ENCODE measurements around the gene LMX1A.

GRCh38 chr1:165276314-165276713 lies 80.2 kb downstream of the LMX1A start:
- TF ChIP-seq, protein P1, sequence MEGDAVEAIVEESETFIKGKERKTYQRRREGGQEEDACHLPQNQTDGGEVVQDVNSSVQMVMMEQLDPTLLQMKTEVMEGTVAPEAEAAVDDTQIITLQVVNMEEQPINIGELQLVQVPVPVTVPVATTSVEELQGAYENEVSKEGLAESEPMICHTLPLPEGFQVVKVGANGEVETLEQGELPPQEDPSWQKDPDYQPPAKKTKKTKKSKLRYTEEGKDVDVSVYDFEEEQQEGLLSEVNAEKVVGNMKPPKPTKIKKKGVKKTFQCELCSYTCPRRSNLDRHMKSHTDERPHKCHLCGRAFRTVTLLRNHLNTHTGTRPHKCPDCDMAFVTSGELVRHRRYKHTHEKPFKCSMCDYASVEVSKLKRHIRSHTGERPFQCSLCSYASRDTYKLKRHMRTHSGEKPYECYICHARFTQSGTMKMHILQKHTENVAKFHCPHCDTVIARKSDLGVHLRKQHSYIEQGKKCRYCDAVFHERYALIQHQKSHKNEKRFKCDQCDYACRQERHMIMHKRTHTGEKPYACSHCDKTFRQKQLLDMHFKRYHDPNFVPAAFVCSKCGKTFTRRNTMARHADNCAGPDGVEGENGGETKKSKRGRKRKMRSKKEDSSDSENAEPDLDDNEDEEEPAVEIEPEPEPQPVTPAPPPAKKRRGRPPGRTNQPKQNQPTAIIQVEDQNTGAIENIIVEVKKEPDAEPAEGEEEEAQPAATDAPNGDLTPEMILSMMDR (IDR thresholded peaks at IDR 0.05) = no peak
- TF ChIP-seq POLR2AphosphoS2 (conservative IDR thresholded peaks at IDR 0.05; ENCODE audit: low read length) (no peak), EP300 (IDR thresholded peaks at IDR 0.05) (no peak), MYC (IDR thresholded peaks at IDR 0.05; ENCODE audit: borderline replicate concordance, low read length) (no peak), JUNB (IDR thresholded peaks at IDR 0.05) (no peak), RAD21 (conservative IDR thresholded peaks at IDR 0.05 in 1 of 2, IDR thresholded peaks at IDR 0.05 in 1 of 2) (no peak), GATA3 (IDR thresholded peaks at IDR 0.05; ENCODE audit: borderline replicate concordance) (no peak)

Measured in A549 (cell line).